GM12878 (cell line): ENCODE data around the gene RHBDD3. TPM values are rescaled to one million over a fixed set of nuclear protein-coding genes. Genes with fewer than 3 reads are reported as not detected.
A peak's percentile ranks its signal among the peaks of the same experiment; 100 is the strongest.

ENCODE experiments used
- BRCA1 ChIP-seq: IDR thresholded peaks from 2 replicates; pipeline ENCODE4 v1.6.1; 2011; ENCODE audit warnings: low read depth, low read length, improper control_type of control experiment
- CEBPB ChIP-seq, 2 experiments: fragments of 150-350 bp in 1 of 2; IDR thresholded peaks; 2 replicates each; pipeline ENCODE4 v1.6.1; 2012 to 2014; ENCODE audit warnings: low read depth in 2 of 2, low read length in 2 of 2, borderline replicate concordance in 1 of 2, inconsistent platforms in 1 of 2
- GATAD2B ChIP-seq: fragments of 450-650 bp; conservative IDR thresholded peaks from 2 replicates; pipeline ENCODE4 v1.6.1; 2017; ENCODE audit warnings: low read depth, mild to moderate bottlenecking, moderate library complexity
- HCFC1 ChIP-seq: fragments of 150-350 bp; IDR thresholded peaks from 2 replicates; pipeline ENCODE4 v1.6.1; 2014; ENCODE audit warnings: low read length
- KAT2A ChIP-seq: conservative IDR thresholded peaks from 2 replicates; pipeline ENCODE4 v1.6.1; 2011; ENCODE audit warnings: low read depth, low read length; ENCODE audit not compliant: control insufficient read depth
- POLR2AphosphoS5 ChIP-seq: IDR thresholded peaks from 2 replicates; pipeline ENCODE4 v1.6.1; 2011; ENCODE audit warnings: mild to moderate bottlenecking, low read length, inconsistent platforms
- RBBP5 ChIP-seq: fragments of 200-600 bp; sonication (generic); conservative IDR thresholded peaks from 2 replicates; pipeline ENCODE4 v1.6.1; 2016
- RELA ChIP-seq: fragments of 450-650 bp; IDR thresholded peaks from 2 replicates; pipeline ENCODE4 v1.8.0; 2014; ENCODE audit warnings: borderline replicate concordance; ENCODE audit not compliant: partially characterized antibody
- RUNX3 ChIP-seq: IDR thresholded peaks from 2 replicates; pipeline ENCODE4 v1.6.1; 2012; ENCODE audit warnings: low read length, inconsistent platforms
- SIX5 ChIP-seq: IDR thresholded peaks from 2 replicates; pipeline ENCODE4 v1.6.1; 2011; ENCODE audit warnings: mild to moderate bottlenecking, low read depth, low read length, moderate library complexity; ENCODE audit not compliant: severe bottlenecking
- SMAD5 ChIP-seq: IDR thresholded peaks from 2 replicates; pipeline ENCODE4 v1.6.1; 2016; ENCODE audit warnings: antibody characterized with exemption, low read depth
- SMARCA5 ChIP-seq: fragments of 450-650 bp; IDR thresholded peaks from 2 replicates; pipeline ENCODE4 v1.6.1; 2017; ENCODE audit warnings: mild to moderate bottlenecking
- SPI1 ChIP-seq: IDR thresholded peaks from 2 replicates; pipeline ENCODE4 v1.6.1; 2011; ENCODE audit warnings: low read depth, mild to moderate bottlenecking, low read length, moderate library complexity, borderline replicate concordance; ENCODE audit not compliant: insufficient read depth
- TCF7 ChIP-seq: IDR thresholded peaks from 2 replicates; pipeline ENCODE4 v1.6.1; 2014; ENCODE audit warnings: antibody characterized with exemption, borderline replicate concordance
- YY1 ChIP-seq: IDR thresholded peaks from 2 replicates; pipeline ENCODE4 v1.6.1; 2011; ENCODE audit warnings: low read depth, mild to moderate bottlenecking, low read length
- ZNF274 ChIP-seq: IDR thresholded peaks from one replicate; pipeline ENCODE4 v1.8.0; 2011; ENCODE audit not compliant: insufficient read length, insufficient read depth
- ZNF384 ChIP-seq: IDR thresholded peaks from 2 replicates; pipeline ENCODE4 v1.6.1; 2012; ENCODE audit warnings: low read depth, mild to moderate bottlenecking, low read length, improper control_type of control experiment, borderline replicate concordance
- polyA plus RNA-seq, 11 experiments: library from polyadenylated mRNA; depleted of rRNA in 4 of 11; unstranded in 6 of 11; stranded (reverse) in 5 of 11; fragments of >200 nt; fragmentation: Nextera tagmentation in 4 of 11; fragmentation: Illumina TruSeq in 1 of 11; extraction: Ambion mirVana in 4 of 11; extraction: Trizol in 1 of 11; gene quantifications; 1 replicate in 1 of 11; 2 replicates in 10 of 11; pipeline versions ENCODE4 v1.2.1 to v1.2.3, GENCODE V29; 2011 to 2016; ENCODE audit warnings: inconsistent platforms in 2 of 11, missing spikeins in 2 of 11, low read depth in 1 of 11
- total RNA-seq, 4 experiments: library from RNA; depleted of rRNA in 3 of 4; stranded (reverse); fragments of >200 nt in 3 of 4; fragmentation: Illumina TruSeq in 1 of 4; extraction: Trizol in 1 of 4; gene quantifications; 2 replicates each; pipeline versions ENCODE4 v1.2.1 to v1.2.3, GENCODE V29; 2013 to 2021
- TF ChIP-seq, protein P1 (sequence below): fragments of 450-650 bp; IDR thresholded peaks from 2 replicates; pipeline ENCODE4 v1.6.1; 2017; ENCODE audit warnings: antibody characterized with exemption, mild to moderate bottlenecking, moderate library complexity
- TF ChIP-seq, protein P2 (sequence below): IDR thresholded peaks from 2 replicates; pipeline ENCODE4 v1.6.1; 2011; ENCODE audit warnings: borderline replicate concordance, low read depth, mild to moderate bottlenecking, moderate library complexity, low read length; ENCODE audit not compliant: insufficient read depth, poor library complexity, severe bottlenecking
- TF ChIP-seq, protein P3 (sequence below): IDR thresholded peaks from 2 replicates; pipeline ENCODE4 v1.6.1; 2012; ENCODE audit warnings: low read depth, low read length, improper control_type of control experiment
- TF ChIP-seq, protein P4 (sequence below): IDR thresholded peaks from 2 replicates; pipeline ENCODE4 v1.6.1; 2011; ENCODE audit warnings: low read depth, mild to moderate bottlenecking, low read length, moderate library complexity, borderline replicate concordance; ENCODE audit errors: extremely low read depth
- TF ChIP-seq, protein P5 (sequence below): fragments of 450-650 bp; IDR thresholded peaks from 2 replicates; pipeline ENCODE4 v1.6.1; 2017; ENCODE audit warnings: mild to moderate bottlenecking, moderate library complexity

The RHBDD3 gene
- total and polyA plus RNA-seq, 10 of the 15 experiments (the other 5 are each of a cell fraction or from before 2014, with no cell fraction given), result 0.27 to 41.2 (median 20.1) TPM

DNA sequence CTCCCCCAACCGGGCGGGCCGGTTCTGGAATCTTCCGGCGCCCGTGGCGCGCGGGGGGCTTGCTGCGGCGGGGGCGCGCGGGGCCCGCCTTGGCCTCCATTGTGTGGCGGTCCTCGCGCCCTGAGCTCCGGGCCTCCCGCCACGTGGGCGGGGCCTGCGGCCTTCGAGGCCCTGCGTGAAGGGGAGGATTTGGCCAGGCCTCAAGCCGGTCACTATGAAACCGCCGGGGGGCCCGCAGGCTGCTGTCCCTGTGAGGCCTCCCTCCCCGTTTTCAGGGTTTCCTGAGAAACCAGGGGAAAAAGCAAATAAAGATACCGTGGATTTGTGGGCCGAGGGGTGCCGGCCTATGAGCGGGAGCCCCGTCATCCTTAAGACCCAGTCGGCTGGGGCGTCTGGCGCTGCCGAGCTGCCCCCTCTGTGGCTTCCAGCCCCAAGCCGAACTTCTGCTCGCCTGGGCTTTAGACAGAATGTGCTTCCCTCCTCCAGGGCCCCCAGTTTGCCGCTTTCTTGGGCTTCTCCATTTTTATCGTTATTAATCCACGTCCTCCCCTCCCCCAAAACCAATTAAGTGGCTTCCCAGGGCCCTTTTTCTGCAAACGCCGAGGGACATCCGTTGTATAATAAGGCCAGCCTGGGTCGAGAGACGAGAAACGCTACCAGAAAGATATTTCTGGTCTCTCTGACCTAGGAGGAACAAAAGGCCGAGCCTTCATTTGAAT is 889 bp upstream of the RHBDD3 start (continued):
- TF ChIP-seq, protein P1, sequence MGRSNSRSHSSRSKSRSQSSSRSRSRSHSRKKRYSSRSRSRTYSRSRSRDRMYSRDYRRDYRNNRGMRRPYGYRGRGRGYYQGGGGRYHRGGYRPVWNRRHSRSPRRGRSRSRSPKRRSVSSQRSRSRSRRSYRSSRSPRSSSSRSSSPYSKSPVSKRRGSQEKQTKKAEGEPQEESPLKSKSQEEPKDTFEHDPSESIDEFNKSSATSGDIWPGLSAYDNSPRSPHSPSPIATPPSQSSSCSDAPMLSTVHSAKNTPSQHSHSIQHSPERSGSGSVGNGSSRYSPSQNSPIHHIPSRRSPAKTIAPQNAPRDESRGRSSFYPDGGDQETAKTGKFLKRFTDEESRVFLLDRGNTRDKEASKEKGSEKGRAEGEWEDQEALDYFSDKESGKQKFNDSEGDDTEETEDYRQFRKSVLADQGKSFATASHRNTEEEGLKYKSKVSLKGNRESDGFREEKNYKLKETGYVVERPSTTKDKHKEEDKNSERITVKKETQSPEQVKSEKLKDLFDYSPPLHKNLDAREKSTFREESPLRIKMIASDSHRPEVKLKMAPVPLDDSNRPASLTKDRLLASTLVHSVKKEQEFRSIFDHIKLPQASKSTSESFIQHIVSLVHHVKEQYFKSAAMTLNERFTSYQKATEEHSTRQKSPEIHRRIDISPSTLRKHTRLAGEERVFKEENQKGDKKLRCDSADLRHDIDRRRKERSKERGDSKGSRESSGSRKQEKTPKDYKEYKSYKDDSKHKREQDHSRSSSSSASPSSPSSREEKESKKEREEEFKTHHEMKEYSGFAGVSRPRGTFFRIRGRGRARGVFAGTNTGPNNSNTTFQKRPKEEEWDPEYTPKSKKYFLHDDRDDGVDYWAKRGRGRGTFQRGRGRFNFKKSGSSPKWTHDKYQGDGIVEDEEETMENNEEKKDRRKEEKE, result no peak
- TF ChIP-seq HCFC1, result no peak
- no peak; the same call in 1 of the 2 replicates for TF ChIP-seq POLR2AphosphoS5
- TF ChIP-seq SMARCA5, result peak; percentile 79; the same call in 1 of the 2 replicates
- TF ChIP-seq, protein P2, sequence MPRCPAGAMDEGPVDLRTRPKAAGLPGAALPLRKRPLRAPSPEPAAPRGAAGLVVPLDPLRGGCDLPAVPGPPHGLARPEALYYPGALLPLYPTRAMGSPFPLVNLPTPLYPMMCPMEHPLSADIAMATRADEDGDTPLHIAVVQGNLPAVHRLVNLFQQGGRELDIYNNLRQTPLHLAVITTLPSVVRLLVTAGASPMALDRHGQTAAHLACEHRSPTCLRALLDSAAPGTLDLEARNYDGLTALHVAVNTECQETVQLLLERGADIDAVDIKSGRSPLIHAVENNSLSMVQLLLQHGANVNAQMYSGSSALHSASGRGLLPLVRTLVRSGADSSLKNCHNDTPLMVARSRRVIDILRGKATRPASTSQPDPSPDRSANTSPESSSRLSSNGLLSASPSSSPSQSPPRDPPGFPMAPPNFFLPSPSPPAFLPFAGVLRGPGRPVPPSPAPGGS, result no peak
- TF ChIP-seq, protein P3, sequence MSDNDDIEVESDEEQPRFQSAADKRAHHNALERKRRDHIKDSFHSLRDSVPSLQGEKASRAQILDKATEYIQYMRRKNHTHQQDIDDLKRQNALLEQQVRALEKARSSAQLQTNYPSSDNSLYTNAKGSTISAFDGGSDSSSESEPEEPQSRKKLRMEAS, result no peak
- TF ChIP-seq GATAD2B, result peak; percentile 81
- TF ChIP-seq TCF7, result no peak
- no peak for TF ChIP-seq SPI1
- no peak for TF ChIP-seq ZNF384
- no peak for TF ChIP-seq ZNF274
- TF ChIP-seq RBBP5, result no peak
- TF ChIP-seq SIX5, result no peak
- TF ChIP-seq KAT2A, result no peak
- TF ChIP-seq, protein P4, sequence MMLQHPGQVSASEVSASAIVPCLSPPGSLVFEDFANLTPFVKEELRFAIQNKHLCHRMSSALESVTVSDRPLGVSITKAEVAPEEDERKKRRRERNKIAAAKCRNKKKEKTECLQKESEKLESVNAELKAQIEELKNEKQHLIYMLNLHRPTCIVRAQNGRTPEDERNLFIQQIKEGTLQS, result no peak
- TF ChIP-seq YY1, result no peak
- TF ChIP-seq, protein P5, sequence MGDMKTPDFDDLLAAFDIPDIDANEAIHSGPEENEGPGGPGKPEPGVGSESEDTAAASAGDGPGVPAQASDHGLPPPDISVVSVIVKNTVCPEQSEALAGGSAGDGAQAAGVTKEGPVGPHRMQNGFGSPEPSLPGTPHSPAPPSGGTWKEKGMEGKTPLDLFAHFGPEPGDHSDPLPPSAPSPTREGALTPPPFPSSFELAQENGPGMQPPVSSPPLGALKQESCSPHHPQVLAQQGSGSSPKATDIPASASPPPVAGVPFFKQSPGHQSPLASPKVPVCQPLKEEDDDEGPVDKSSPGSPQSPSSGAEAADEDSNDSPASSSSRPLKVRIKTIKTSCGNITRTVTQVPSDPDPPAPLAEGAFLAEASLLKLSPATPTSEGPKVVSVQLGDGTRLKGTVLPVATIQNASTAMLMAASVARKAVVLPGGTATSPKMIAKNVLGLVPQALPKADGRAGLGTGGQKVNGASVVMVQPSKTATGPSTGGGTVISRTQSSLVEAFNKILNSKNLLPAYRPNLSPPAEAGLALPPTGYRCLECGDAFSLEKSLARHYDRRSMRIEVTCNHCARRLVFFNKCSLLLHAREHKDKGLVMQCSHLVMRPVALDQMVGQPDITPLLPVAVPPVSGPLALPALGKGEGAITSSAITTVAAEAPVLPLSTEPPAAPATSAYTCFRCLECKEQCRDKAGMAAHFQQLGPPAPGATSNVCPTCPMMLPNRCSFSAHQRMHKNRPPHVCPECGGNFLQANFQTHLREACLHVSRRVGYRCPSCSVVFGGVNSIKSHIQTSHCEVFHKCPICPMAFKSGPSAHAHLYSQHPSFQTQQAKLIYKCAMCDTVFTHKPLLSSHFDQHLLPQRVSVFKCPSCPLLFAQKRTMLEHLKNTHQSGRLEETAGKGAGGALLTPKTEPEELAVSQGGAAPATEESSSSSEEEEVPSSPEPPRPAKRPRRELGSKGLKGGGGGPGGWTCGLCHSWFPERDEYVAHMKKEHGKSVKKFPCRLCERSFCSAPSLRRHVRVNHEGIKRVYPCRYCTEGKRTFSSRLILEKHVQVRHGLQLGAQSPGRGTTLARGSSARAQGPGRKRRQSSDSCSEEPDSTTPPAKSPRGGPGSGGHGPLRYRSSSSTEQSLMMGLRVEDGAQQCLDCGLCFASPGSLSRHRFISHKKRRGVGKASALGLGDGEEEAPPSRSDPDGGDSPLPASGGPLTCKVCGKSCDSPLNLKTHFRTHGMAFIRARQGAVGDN, result peak; percentile 91
- TF ChIP-seq BRCA1, result no peak
- no peak for TF ChIP-seq SMAD5
- TF ChIP-seq CEBPB (IDR thresholded peaks at IDR 0.05; ENCODE audit: borderline replicate concordance in 1 of 2, low read depth in 2 of 2, low read length in 2 of 2), result no peak
- TF ChIP-seq RELA, result no peak
- no peak for TF ChIP-seq RUNX3
